Activated T-cell treated with anti-CD3 and anti-CD28 coated beads for 1 hour (primary cell): Measurements from ENCODE around the gene MSL3B.

Experiments used
- DNase-seq: peaks from one replicate; pipeline ENCODE4 v3.0.0-alpha.2; 2020; ENCODE audit warnings: low read depth

Gene MSL3B

GRCh38 chr2:233832869-233833311, 35.3 kb downstream of the MSL3B start:
- DNase-seq, result no peak

- DNase-seq, result no peak
Observed at GRCh38 chr2:233832414-233832813, 35.8 kb downstream of the MSL3B start.

GRCh38 chr2:233831861-233832260, 36.3 kb downstream of the MSL3B start:
- no peak for DNase-seq

- no peak for DNase-seq
Observed at GRCh38 chr2:233831011-233831721, 37.0 kb downstream of the MSL3B start.

GRCh38 chr2:233830111-233830802, 37.9 kb downstream of the MSL3B start:
- no peak for DNase-seq

GRCh38 chr2:233829193-233830110, 38.7 kb downstream of the MSL3B start:
- no peak for DNase-seq

- DNase-seq, result no peak
Observed at GRCh38 chr2:233828546-233829192, 39.5 kb downstream of the MSL3B start.

GRCh38 chr2:233824373-233824772, 43.8 kb downstream of the MSL3B start:
- DNase-seq, result no peak

- DNase-seq, result no peak
Observed at GRCh38 chr2:233823731-233824121, 44.5 kb downstream of the MSL3B start.

- no peak for DNase-seq
Observed at GRCh38 chr2:233822781-233823730, 45.1 kb downstream of the MSL3B start.

- no peak for DNase-seq
Observed at GRCh38 chr2:233822101-233822771, 46.0 kb downstream of the MSL3B start.

GRCh38 chr2:233821709-233822100, 46.5 kb downstream of the MSL3B start:
- no peak for DNase-seq

- DNase-seq, result no peak
Observed at GRCh38 chr2:233821196-233821595, 47.0 kb downstream of the MSL3B start.

- no peak for DNase-seq
Observed at GRCh38 chr2:233820774-233821105, 47.4 kb downstream of the MSL3B start.

GRCh38 chr2:233819884-233820773, 48.1 kb downstream of the MSL3B start:
- no peak for DNase-seq

- no peak for DNase-seq
Observed at GRCh38 chr2:233818639-233819621, 49.3 kb downstream of the MSL3B start.

GRCh38 chr2:233817995-233818638, 50.1 kb downstream of the MSL3B start:
- DNase-seq, result no peak
